HG03139 (cell line): ENCODE results near the gene MTCL1.

ENCODE experiments used
- ATAC-seq: cut with Tn5 transposase; IDR thresholded peaks from one replicate; pipeline ENCODE4 v1.9.1; 2021; ENCODE audit not compliant: unreplicated experiment

MTCL1 gene

GRCh38 chr18:8766559-8767293, 61.4 kb downstream of the MTCL1 start:
- ATAC-seq, result no peak

- ATAC-seq, result no peak
Measured at GRCh38 chr18:8767340-8767739, 62.0 kb downstream of the MTCL1 start.

GRCh38 chr18:8769509-8770095, 64.2 kb downstream of the MTCL1 start:
- ATAC-seq, result no peak

- ATAC-seq, result no peak
Measured at GRCh38 chr18:8770657-8771056, 65.3 kb downstream of the MTCL1 start.

GRCh38 chr18:8771930-8772329, 66.6 kb downstream of the MTCL1 start:
- no peak for ATAC-seq

- ATAC-seq, result no peak
Measured at GRCh38 chr18:8773980-8774379, 68.6 kb downstream of the MTCL1 start.

GRCh38 chr18:8776013-8776943, 70.9 kb downstream of the MTCL1 start:
- ATAC-seq, result no peak

GRCh38 chr18:8777846-8778245, 72.5 kb downstream of the MTCL1 start:
- ATAC-seq, result no peak

GRCh38 chr18:8778386-8778785, 73.0 kb downstream of the MTCL1 start:
- ATAC-seq, result no peak

GRCh38 chr18:8778824-8779223, 73.5 kb downstream of the MTCL1 start:
- ATAC-seq, result no peak

- no peak for ATAC-seq
Measured at GRCh38 chr18:8779251-8779650, 73.9 kb downstream of the MTCL1 start.

GRCh38 chr18:8780227-8780626, 74.9 kb downstream of the MTCL1 start:
- ATAC-seq, result no peak

- ATAC-seq, result no peak
Measured at GRCh38 chr18:8781671-8782070, 76.3 kb downstream of the MTCL1 start.

- no peak for ATAC-seq
Measured at GRCh38 chr18:8783335-8783993, 78.1 kb downstream of the MTCL1 start.

- no peak for ATAC-seq
Measured at GRCh38 chr18:8783994-8784530, 78.7 kb downstream of the MTCL1 start.

- no peak for ATAC-seq
Measured at GRCh38 chr18:8785261-8785660, 79.9 kb downstream of the MTCL1 start.

- no peak for ATAC-seq
Measured at GRCh38 chr18:8785855-8786482, 80.6 kb downstream of the MTCL1 start.

- ATAC-seq, result no peak
Measured at GRCh38 chr18:8786483-8787370, 81.4 kb downstream of the MTCL1 start.

GRCh38 chr18:8787371-8787670, 82.0 kb downstream of the MTCL1 start:
- ATAC-seq, result no peak

- no peak for ATAC-seq
Measured at GRCh38 chr18:8787794-8788193, 82.4 kb downstream of the MTCL1 start.
